ENCODE data around the gene MCM8. TPM values are rescaled to one million over a fixed set of nuclear protein-coding genes. Genes with fewer than 3 reads are reported as not detected.

The MCM8 gene
- total and polyA plus RNA-seq, 9 of the 15 experiments (the other 6 are each of a cell fraction or from before 2014, with no cell fraction given): 4.5 to 43.8 (median 25.4) TPM

DNA sequence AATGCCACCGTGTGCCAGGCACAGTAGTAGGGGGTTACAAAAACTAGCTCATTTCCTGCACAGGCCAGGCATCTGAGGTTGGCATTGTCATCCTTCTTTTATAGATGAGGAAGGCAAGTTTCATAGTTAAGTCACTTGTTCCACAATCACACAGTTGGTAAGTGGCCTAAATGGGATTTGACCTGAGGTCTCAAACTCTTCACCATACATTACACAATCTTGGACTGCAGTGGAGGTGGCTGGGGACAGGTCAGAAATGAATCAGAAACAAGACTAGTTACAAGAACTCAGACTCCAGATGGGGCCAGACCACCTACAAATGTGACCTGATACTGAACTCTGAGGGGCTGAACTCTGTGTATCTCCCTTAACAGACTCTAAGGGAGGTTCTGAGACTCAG, 49.5 kb upstream of the MCM8 start (continued):
- TF ChIP-seq, protein P1, sequence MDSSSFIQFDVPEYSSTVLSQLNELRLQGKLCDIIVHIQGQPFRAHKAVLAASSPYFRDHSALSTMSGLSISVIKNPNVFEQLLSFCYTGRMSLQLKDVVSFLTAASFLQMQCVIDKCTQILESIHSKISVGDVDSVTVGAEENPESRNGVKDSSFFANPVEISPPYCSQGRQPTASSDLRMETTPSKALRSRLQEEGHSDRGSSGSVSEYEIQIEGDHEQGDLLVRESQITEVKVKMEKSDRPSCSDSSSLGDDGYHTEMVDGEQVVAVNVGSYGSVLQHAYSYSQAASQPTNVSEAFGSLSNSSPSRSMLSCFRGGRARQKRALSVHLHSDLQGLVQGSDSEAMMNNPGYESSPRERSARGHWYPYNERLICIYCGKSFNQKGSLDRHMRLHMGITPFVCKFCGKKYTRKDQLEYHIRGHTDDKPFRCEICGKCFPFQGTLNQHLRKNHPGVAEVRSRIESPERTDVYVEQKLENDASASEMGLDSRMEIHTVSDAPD (CRISPR knock-in tag; IDR thresholded peaks at IDR 0.05): no peak

DNA sequence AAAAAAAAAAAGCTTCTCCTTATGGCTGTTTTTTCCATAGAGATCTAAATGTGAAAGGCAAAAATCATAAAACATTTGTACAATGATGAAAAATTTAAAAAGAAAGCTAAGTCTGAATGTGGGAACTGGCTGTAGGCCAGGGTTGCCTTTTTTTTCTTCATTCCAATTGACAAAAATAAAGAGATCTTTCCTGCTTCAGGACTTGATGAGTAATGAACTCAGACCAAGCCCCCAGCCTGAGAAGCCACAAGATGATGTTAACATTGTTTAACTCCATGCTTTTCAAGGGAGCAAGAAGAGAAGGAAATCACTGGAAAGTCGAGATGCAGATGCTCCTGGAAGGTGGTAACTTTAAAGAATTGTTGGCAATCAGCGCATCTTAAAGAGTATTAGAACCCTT, 41.5 kb upstream of the MCM8 start:
- no peak overlapping the region for H3K27ac ChIP-seq (ENCODE audit: extremely low read depth, low read depth, low read length)
- no peaks in the 10 kb centered on the region for H3K9me3 ChIP-seq (replicated peaks; ENCODE audit: control insufficient read depth, insufficient read depth, low read depth, low read length)
- no peak overlapping the region for H3K4me3 ChIP-seq
- no peaks in the 10 kb centered on the region for H3K79me2 ChIP-seq (ENCODE audit: control insufficient read depth, insufficient read depth, low read length)
- no peak for ATAC-seq
- 0 out of 2 replicates have a peak, but pooled peaks cover 3% of the 10 kb centered on the region for H4K20me1 ChIP-seq (replicated peaks; ENCODE audit: control insufficient read depth, insufficient read depth, low read length)
- TF ChIP-seq PCBP1 (IDR thresholded peaks at IDR 0.05; ENCODE audit: low read depth, low read length, poor library complexity, severe bottlenecking): no peak
- H3K4me1 ChIP-seq (replicated peaks in 1 of 2; ENCODE audit: control insufficient read depth in 2 of 2, insufficient read depth in 2 of 2, low read length in 2 of 2): peaks cover 0 to 8% of the 10 kb centered on the region in 2 experiments; a peak in 2 of 5 replicates
- no peak overlapping the region for H2AFZ ChIP-seq (ENCODE audit: low read depth, low read length)
- FAIRE-seq: no peak
- in situ Hi-C loops (cut with MboI): no loop called here
- intact Hi-C loops (cut with micrococcal nuclease): no loop called here
- H3K4me2 ChIP-seq (ENCODE audit: insufficient read depth, low read length): no peak overlapping the region
- ChIA-PET POLR2A (no interaction called here), CTCF (ENCODE audit: low intra/inter-chr PET ratio) (no interaction called here)
- H3K36me3 ChIP-seq (ENCODE audit: control insufficient read depth, insufficient read depth, low read length): no peaks in the 10 kb centered on the region
- H3K27me3 ChIP-seq (ENCODE audit: control insufficient read depth in 2 of 2, insufficient read depth in 2 of 2, low read length in 2 of 2): peaks cover 0 to 2% of the 10 kb centered on the region in 2 experiments; a peak in 1 of 5 replicates
- no TSS peak for BruUV-seq (replicated peaks)
- whole genome bisulfite sequencing (ENCODE audit: insufficient coverage, low coverage, missing lambda C conversion rate): 0% methylated on average over 2 of the region's 2 CpGs
- no peak overlapping the region for H3K9ac ChIP-seq (ENCODE audit: insufficient read depth in 1 of 2, low read depth in 2 of 2, low read length in 2 of 2)
- no peaks in the 10 kb centered on the region for H3K9me1 ChIP-seq (ENCODE audit: control insufficient read depth, insufficient read depth, low read length)
- DNase-seq (ENCODE audit: extremely low read depth in 1 of 4, low spot score in 3 of 4): no peak

DNA sequence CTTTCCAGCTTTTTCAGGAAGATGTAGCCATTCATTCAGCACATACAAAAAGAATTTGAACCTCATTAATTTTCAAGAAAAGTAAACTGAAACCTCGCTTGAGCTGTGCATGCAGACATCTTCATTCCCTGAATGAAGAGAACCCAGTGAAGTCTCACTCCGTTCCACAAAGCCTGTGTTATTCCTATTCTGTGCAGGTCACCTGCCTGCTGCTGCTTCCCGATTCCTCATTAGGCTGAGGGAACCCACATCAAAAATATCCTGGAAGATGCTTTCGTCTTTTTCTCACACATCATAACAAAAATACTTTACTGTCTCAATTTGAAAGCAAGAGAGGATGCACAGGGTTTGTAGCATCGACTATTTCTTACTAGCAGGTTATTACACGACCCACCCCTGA, 40.3 kb upstream of the MCM8 start:
- Histone ChIP-seq H3K79me2 (ENCODE audit: control insufficient read depth, insufficient read depth, low read length) (no peaks in the 10 kb centered on the region), H3K9me1 (ENCODE audit: control insufficient read depth, insufficient read depth, low read length) (no peaks in the 10 kb centered on the region), H3K27ac (ENCODE audit: extremely low read depth, low read depth, low read length) (no peak overlapping the region), H3K4me3 (no peak overlapping the region), H3K4me2 (ENCODE audit: insufficient read depth, low read length) (no peak overlapping the region), H3K27me3 (ENCODE audit: control insufficient read depth in 2 of 2, insufficient read depth in 2 of 2, low read length in 2 of 2) (peaks cover 0 to 2% of the 10 kb centered on the region in 2 experiments; a peak in 2 of 5 replicates), H3K9ac (ENCODE audit: insufficient read depth in 1 of 2, low read depth in 2 of 2, low read length in 2 of 2) (no peak overlapping the region), H3K36me3 (ENCODE audit: control insufficient read depth, insufficient read depth, low read length) (no peaks in the 10 kb centered on the region), H2AFZ (ENCODE audit: low read depth, low read length) (no peak overlapping the region), H3K9me3 (replicated peaks; ENCODE audit: control insufficient read depth, insufficient read depth, low read depth, low read length) (no peaks in the 10 kb centered on the region), H4K20me1 (replicated peaks; ENCODE audit: control insufficient read depth, insufficient read depth, low read length) (0 out of 2 replicates have a peak, but pooled peaks cover 3% of the 10 kb centered on the region), H3K4me1 (replicated peaks in 1 of 2; ENCODE audit: control insufficient read depth in 2 of 2, insufficient read depth in 2 of 2, low read length in 2 of 2) (peaks cover 0 to 8% of the 10 kb centered on the region in 2 experiments; a peak in 2 of 5 replicates)
- FAIRE-seq: no peak
- POLR2A ChIA-PET: no interaction called here
- CTCF ChIA-PET (ENCODE audit: low intra/inter-chr PET ratio): no interaction called here
- no TSS peak for BruUV-seq (replicated peaks)
- ATAC-seq: no peak
- TF ChIP-seq FOSL1 (tag; conservative IDR thresholded peaks at IDR 0.05) (no peak), ZNF644 (tag; IDR thresholded peaks at IDR 0.05; ENCODE audit: low read depth) (no peak), U2AF2 (optimal IDR thresholded peaks at IDR 0.05; ENCODE audit: low read depth, low read length) (no peak), RFX5 (IDR thresholded peaks at IDR 0.05; ENCODE audit: low read depth, low read length) (no peak), ZNF311 (CRISPR knock-in tag; IDR thresholded peaks at IDR 0.05) (no peak)
- intact Hi-C loops (cut with micrococcal nuclease) (no loop called here), in situ Hi-C loops (cut with MboI) (no loop called here)
- DNase-seq (ENCODE audit: extremely low read depth in 1 of 4, low spot score in 3 of 4): no peak
- 0% methylated on average over 6 of the region's 6 CpGs for WGBS (ENCODE audit: insufficient coverage, low coverage, missing lambda C conversion rate)
